ENCODE data around the gene FGR.

FGR gene

GRCh38 chr1:27564710-27565649 is 70.0 kb downstream of the FGR start:
- TF ChIP-seq CTCF (IDR thresholded peaks at IDR 0.05; ENCODE audit: low read depth, low read length, missing control alignments): no peak
- H3K4me3 ChIP-seq (replicated peaks; ENCODE audit: low read depth, low read length): no peak overlapping the region
- no peak for DNase-seq (ENCODE audit: extremely low read depth, low read depth)

- no peak for TF ChIP-seq CTCF (IDR thresholded peaks at IDR 0.05; ENCODE audit: low read depth, low read length, missing control alignments)
- no peak overlapping the region for H3K4me3 ChIP-seq (replicated peaks; ENCODE audit: low read depth, low read length)
- no peak for DNase-seq (ENCODE audit: extremely low read depth, low read depth)
Observed at GRCh38 chr1:27563591-27564471, 71.2 kb downstream of the FGR start.

- no peak for TF ChIP-seq CTCF (IDR thresholded peaks at IDR 0.05; ENCODE audit: low read depth, low read length, missing control alignments)
- H3K4me3 ChIP-seq (replicated peaks; ENCODE audit: low read depth, low read length): no peak overlapping the region
- no peak for DNase-seq (ENCODE audit: extremely low read depth, low read depth)
Observed at GRCh38 chr1:27563341-27563590, 71.7 kb downstream of the FGR start.

- H3K4me3 ChIP-seq (replicated peaks; ENCODE audit: low read depth, low read length): no peak overlapping the region
- no peak for DNase-seq (ENCODE audit: extremely low read depth, low read depth)
- TF ChIP-seq CTCF (IDR thresholded peaks at IDR 0.05; ENCODE audit: low read depth, low read length, missing control alignments): no peak
Observed at GRCh38 chr1:27562534-27563340, 72.2 kb downstream of the FGR start.
